ENCODE results near the gene ADARB1.

Gene ADARB1

GRCh38 chr21:45029948-45030681 lies 44.3 kb upstream of the ADARB1 start:
- no peak overlapping the region for H3K4me3 ChIP-seq (ENCODE audit: low read depth, low read length)
- no peak for DNase-seq (ENCODE audit: low read depth)
- in situ Hi-C loops (cut with HindIII; ENCODE audit: low sequenced_read_pairs) = no loop called here
- no peak for TF ChIP-seq CTCF (IDR thresholded peaks at IDR 0.05; ENCODE audit: low read depth, low read length, missing control alignments)

DNA sequence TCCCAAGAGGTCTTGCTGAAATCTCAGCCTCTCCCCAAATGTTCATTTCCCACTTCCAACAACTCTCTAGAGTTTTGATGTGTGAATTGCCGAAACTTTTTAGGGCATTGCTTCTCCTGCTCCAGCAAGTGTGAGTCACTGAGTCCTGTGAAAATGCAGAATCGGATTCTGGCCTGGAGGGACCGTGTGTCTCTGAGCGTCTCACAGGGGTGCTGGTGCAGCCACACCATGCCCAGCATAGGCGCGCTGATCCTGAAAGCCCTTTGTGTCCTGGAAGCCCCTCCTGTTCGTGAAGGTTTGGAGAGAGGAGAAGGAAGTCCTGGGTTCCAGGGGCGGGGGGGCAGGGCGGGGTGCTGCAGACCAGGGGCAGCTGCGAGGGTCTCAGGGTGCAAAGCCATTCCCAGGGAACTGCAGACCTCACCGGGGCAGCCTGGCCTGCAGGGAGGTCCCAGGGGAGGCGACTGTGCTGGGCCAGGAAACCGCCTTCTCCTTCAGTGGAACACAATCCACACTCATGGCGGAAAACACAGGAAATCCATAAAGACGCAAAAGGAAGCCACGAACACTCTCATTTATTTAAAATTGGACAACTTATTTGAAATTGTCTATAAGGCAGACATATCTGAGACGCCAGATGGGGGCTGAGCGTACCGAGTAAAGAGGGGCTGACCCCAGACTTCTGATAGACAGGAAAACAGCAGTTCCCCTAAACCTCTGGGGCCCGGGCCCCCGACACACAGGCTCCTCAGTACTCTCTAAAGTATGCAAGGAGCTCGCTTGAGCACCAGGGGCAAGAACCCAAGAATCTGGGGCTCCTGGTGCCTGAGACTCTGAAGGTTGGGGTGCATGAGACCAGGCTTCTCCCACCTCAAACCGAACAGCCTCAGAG lies 43.5 kb upstream of the ADARB1 start:
- no peak for DNase-seq (ENCODE audit: low read depth)
- H3K4me3 ChIP-seq (ENCODE audit: low read depth, low read length) = no peak overlapping the region
- in situ Hi-C loops (cut with HindIII; ENCODE audit: low sequenced_read_pairs) = no loop called here
- TF ChIP-seq CTCF (IDR thresholded peaks at IDR 0.05; ENCODE audit: low read depth, low read length, missing control alignments) = no peak

- TF ChIP-seq CTCF (IDR thresholded peaks at IDR 0.05; ENCODE audit: low read depth, low read length, missing control alignments) = no peak
- in situ Hi-C loops (cut with HindIII; ENCODE audit: low sequenced_read_pairs) = no loop called here
- DNase-seq (ENCODE audit: low read depth) = no peak
- H3K4me3 ChIP-seq (ENCODE audit: low read depth, low read length) = no peak overlapping the region
Observed at GRCh38 chr21:45031571-45032191, 42.7 kb upstream of the ADARB1 start.

GRCh38 chr21:45032332-45032731 lies 42.0 kb upstream of the ADARB1 start:
- TF ChIP-seq CTCF (IDR thresholded peaks at IDR 0.05; ENCODE audit: low read depth, low read length, missing control alignments) = no peak
- H3K4me3 ChIP-seq (ENCODE audit: low read depth, low read length) = no peak overlapping the region
- in situ Hi-C loops (cut with HindIII; ENCODE audit: low sequenced_read_pairs) = no loop called here
- DNase-seq (ENCODE audit: low read depth) = no peak

DNA sequence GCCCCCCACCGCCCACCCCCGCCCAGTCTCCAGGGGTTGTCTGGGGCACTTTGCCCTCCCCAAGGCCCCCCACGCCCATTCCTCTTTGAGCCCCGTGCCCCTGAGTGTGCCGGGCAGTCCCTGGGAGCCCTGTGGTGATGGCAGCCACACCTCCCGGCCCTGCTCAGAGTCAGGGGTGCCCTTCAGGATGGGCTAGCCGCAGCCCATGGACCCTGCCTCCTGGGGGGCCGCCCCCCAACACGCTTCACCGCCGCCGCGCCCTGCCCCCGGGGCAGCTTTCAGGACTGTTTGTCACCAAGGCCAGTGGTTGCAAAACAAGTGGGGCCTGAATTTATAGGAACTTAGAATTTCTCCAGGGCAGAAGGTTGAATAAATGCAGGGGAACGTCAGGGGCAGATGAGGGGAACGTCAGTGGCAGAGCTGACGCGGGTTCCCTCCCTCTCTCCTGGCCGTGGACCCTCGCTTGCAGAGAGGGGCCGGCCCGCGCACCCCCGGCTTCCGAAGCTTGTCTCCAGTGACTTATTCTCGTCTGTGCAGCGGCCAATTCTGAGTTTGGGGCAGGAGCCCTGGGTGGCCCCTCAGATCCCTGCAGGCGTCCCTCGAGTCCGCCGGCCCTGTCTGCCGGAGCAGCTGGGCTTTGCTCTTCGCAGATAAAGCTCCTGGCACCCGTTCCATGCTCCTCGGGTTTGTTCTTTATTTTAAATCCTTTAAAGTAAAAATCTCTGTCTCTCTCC lies 41.2 kb upstream of the ADARB1 start:
- DNase-seq (ENCODE audit: low read depth) = no peak
- in situ Hi-C loops (cut with HindIII; ENCODE audit: low sequenced_read_pairs) = no loop called here
- TF ChIP-seq CTCF (IDR thresholded peaks at IDR 0.05; ENCODE audit: low read depth, low read length, missing control alignments) = no peak
- H3K4me3 ChIP-seq (ENCODE audit: low read depth, low read length) = no peak overlapping the region

Measured in astrocyte of the cerebellum (primary cell).